H1 (cell line): ENCODE data around the gene NOM1. TPM values are rescaled to one million over a fixed set of nuclear protein-coding genes. Genes with fewer than 3 reads are reported as not detected.

Experiments used
- CTCF ChIA-PET: fragments of 300-600 bp; sonication (Branson Sonifier 250); formaldehyde crosslinking; loops from one replicate; lab custom pipeline; 2021; ENCODE audit not compliant: partially characterized antibody; lab: Charles Lee
- POLR2A ChIA-PET: fragments of 300-600 bp; sonication (Branson Sonifier 250); formaldehyde crosslinking; loops from one replicate; lab custom pipeline; 2021; ENCODE audit warnings: inconsistent platforms; ENCODE audit not compliant: partially characterized antibody; lab: Charles Lee
- DNase-seq, 2 experiments: peaks; one replicate each; pipeline versions ENCODE4 v3.0.0 to v3.0.0-alpha.2; 2010 to 2022; ENCODE audit warnings: low spot score in 2 of 2, low read depth in 1 of 2, mixed read lengths in 1 of 2
- FAIRE-seq: peaks from 2 replicates; lab custom pipeline; 2011; peaks lifted over from hg19 to GRCh38; lab: Jason Lieb, UNC
- H2AFZ ChIP-seq: 2 replicates; pipeline ENCODE4 v1.8.1; 2012; ENCODE audit warnings: low read length, inconsistent platforms
- H2AK5ac ChIP-seq: 2 replicates; pipeline ENCODE4 v1.6.1; 2013; ENCODE audit warnings: low read depth, low read length
- H2BK120ac ChIP-seq: replicated peaks from 2 replicates; pipeline ENCODE3; 2013; ENCODE audit warnings: low read depth, low read length, inconsistent platforms
- H2BK12ac ChIP-seq: 2 replicates; pipeline ENCODE4 v1.6.1; 2013; ENCODE audit warnings: low read depth, low read length
- H2BK15ac ChIP-seq: 2 replicates; pipeline ENCODE4 v1.6.1; 2013; ENCODE audit warnings: low read length
- H2BK20ac ChIP-seq: 2 replicates; pipeline ENCODE4 v1.6.1; 2013; ENCODE audit warnings: low read length
- H2BK5ac ChIP-seq: 2 replicates; pipeline ENCODE4 v1.6.1; 2013; ENCODE audit warnings: low read depth, low read length
- H3K14ac ChIP-seq: 2 replicates; pipeline ENCODE4 v1.6.1; 2013; ENCODE audit warnings: inconsistent platforms; ENCODE audit not compliant: insufficient read length
- H3K18ac ChIP-seq: 2 replicates; pipeline ENCODE4 v1.6.1; 2013; ENCODE audit warnings: low read length; ENCODE audit errors: extremely low read depth
- H3K23ac ChIP-seq: 2 replicates; pipeline ENCODE4 v1.6.1; 2013; ENCODE audit warnings: inconsistent platforms; ENCODE audit not compliant: insufficient read length
- H3K23me2 ChIP-seq: 2 replicates; pipeline ENCODE4 v1.6.1; 2013; ENCODE audit warnings: low read depth, low read length
- H3K27ac ChIP-seq: 2 replicates; pipeline ENCODE4 v1.6.1; 2011; ENCODE audit warnings: low read depth, low read length, inconsistent platforms
- H3K27me3 ChIP-seq, 4 experiments: replicated peaks in 1 of 4; 1 replicate in 1 of 4; 2 replicates in 3 of 4; pipeline versions ENCODE4 v1.6.1 to v1.8.1; 2011 to 2013; ENCODE audit warnings: low read length in 3 of 4, mild to moderate bottlenecking in 3 of 4, inconsistent platforms in 2 of 4, mixed read lengths in 2 of 4, moderate library complexity in 1 of 4; ENCODE audit not compliant: control insufficient read depth in 3 of 4, insufficient read depth in 3 of 4; ENCODE audit errors: extremely low read depth in 1 of 4
- H3K36me3 ChIP-seq, 4 experiments: 2 replicates each; pipeline versions ENCODE4 v1.6.1 to v1.8.1; 2011 to 2013; ENCODE audit warnings: mild to moderate bottlenecking in 4 of 4, low read length in 3 of 4, moderate library complexity in 2 of 4, control low read depth in 1 of 4, inconsistent platforms in 1 of 4; ENCODE audit not compliant: insufficient read depth in 4 of 4, control insufficient read depth in 2 of 4
- H3K4ac ChIP-seq: replicated peaks from 2 replicates; pipeline ENCODE3; 2013; ENCODE audit warnings: low read length, low read depth, mixed read lengths, inconsistent platforms; ENCODE audit not compliant: insufficient read length
- H3K4me1 ChIP-seq, 4 experiments: replicated peaks in 1 of 4; 1 replicate in 1 of 4; 2 replicates in 3 of 4; pipeline versions ENCODE4 v1.6.1 to v1.8.1; 2011 to 2013; ENCODE audit warnings: low read length in 3 of 4, inconsistent platforms in 2 of 4, mixed read lengths in 1 of 4; ENCODE audit not compliant: insufficient read depth in 4 of 4, control insufficient read depth in 3 of 4
- H3K4me2 ChIP-seq, 2 experiments: 2 replicates each; pipeline versions ENCODE4 v1.6.1 to v1.8.1; 2011 to 2013; ENCODE audit warnings: low read depth in 2 of 2, low read length in 2 of 2, control low read depth in 1 of 2, inconsistent platforms in 1 of 2, mild to moderate bottlenecking in 1 of 2; ENCODE audit not compliant: insufficient read depth in 1 of 2
- H3K4me3 ChIP-seq, 4 experiments: fragments of 200-600, 300-600 bp in 1 of 4; sonication (generic), shearing (Covaris generic), sonication (Bioruptor Twin) in 1 of 4; 2 replicates each; pipeline versions ENCODE4 v1.5.1 to v1.8.1; 2011 to 2016; ENCODE audit warnings: low read length in 4 of 4, low read depth in 3 of 4, control low read depth in 2 of 4, inconsistent platforms in 2 of 4, mild to moderate bottlenecking in 2 of 4, mixed read lengths in 1 of 4, moderate library complexity in 1 of 4; ENCODE audit not compliant: insufficient read depth in 2 of 4; ENCODE audit errors: extremely low read depth in 1 of 4
- H3K56ac ChIP-seq: replicated peaks from 2 replicates; pipeline ENCODE3; 2013; ENCODE audit warnings: low read depth, mild to moderate bottlenecking, mixed read lengths, low read length, inconsistent platforms; ENCODE audit not compliant: insufficient read length
- H3K79me1 ChIP-seq: 2 replicates; pipeline ENCODE4 v1.6.1; 2013; ENCODE audit warnings: low read depth, low read length, control low read depth
- H3K79me2 ChIP-seq, 2 experiments: 2 replicates each; pipeline versions ENCODE4 v1.6.1 to v1.8.1; 2012 to 2013; ENCODE audit warnings: low read length in 2 of 2, mild to moderate bottlenecking in 2 of 2, inconsistent platforms in 1 of 2; ENCODE audit not compliant: insufficient read depth in 2 of 2, control insufficient read depth in 1 of 2
- H3K9ac ChIP-seq, 4 experiments: replicated peaks in 1 of 4; 1 replicate in 1 of 4; 2 replicates in 3 of 4; pipeline versions ENCODE4 v1.6.1 to v1.8.1; 2011 to 2013; ENCODE audit warnings: low read depth in 3 of 4, low read length in 3 of 4, control low read depth in 2 of 4, mild to moderate bottlenecking in 2 of 4, moderate library complexity in 2 of 4, inconsistent platforms in 1 of 4; ENCODE audit errors: extremely low read depth in 1 of 4
- H3K9me3 ChIP-seq, 2 experiments: 2 replicates each; pipeline versions ENCODE4 v1.6.1 to v1.8.1; 2012 to 2013; ENCODE audit warnings: mild to moderate bottlenecking in 2 of 2, moderate library complexity in 2 of 2, control low read depth in 1 of 2, inconsistent platforms in 1 of 2, low read depth in 1 of 2, low read length in 1 of 2, mixed read lengths in 1 of 2; ENCODE audit not compliant: insufficient read depth in 2 of 2
- H4K20me1 ChIP-seq, 2 experiments: replicated peaks in 1 of 2; 2 replicates each; pipeline versions ENCODE3 to v1.8.1; 2011 to 2013; ENCODE audit warnings: inconsistent platforms in 2 of 2, low read length in 2 of 2, mild to moderate bottlenecking in 1 of 2; ENCODE audit not compliant: insufficient read depth in 2 of 2, control insufficient read depth in 1 of 2
- H4K5ac ChIP-seq: 2 replicates; pipeline ENCODE4 v1.6.1; 2013; ENCODE audit warnings: low read length, low read depth, mixed read lengths, inconsistent platforms; ENCODE audit not compliant: insufficient read length
- H4K8ac ChIP-seq: 2 replicates; pipeline ENCODE4 v1.8.0; 2013; ENCODE audit warnings: mild to moderate bottlenecking, moderate library complexity, low read length, inconsistent platforms; ENCODE audit not compliant: insufficient read depth; ENCODE audit errors: extremely low read depth
- H4K91ac ChIP-seq: replicated peaks from 2 replicates; pipeline ENCODE3; 2013; ENCODE audit warnings: low read length, mixed read lengths, inconsistent platforms; ENCODE audit not compliant: insufficient read length
- CBX8 ChIP-seq: fragments of 300-800, 300-1000 bp; sonication (generic); IDR thresholded peaks from 2 replicates; pipeline ENCODE4 v1.7.1; 2016; ENCODE audit warnings: low read depth, low read length, borderline replicate concordance
- CTBP2 ChIP-seq: IDR thresholded peaks from 2 replicates; pipeline ENCODE4 v1.7.0; 2011; ENCODE audit warnings: borderline replicate concordance, mild to moderate bottlenecking, moderate library complexity, mixed read lengths, low read length; ENCODE audit not compliant: insufficient read depth, insufficient read length
- KDM4A ChIP-seq: IDR thresholded peaks from one replicate; pipeline ENCODE4 v1.7.1; 2012; ENCODE audit warnings: low read depth, mild to moderate bottlenecking, moderate library complexity, low read length, inconsistent platforms; ENCODE audit not compliant: severe bottlenecking
- RNF2 ChIP-seq: fragments of 200-900, 300-1000 bp; sonication (generic); IDR thresholded peaks from 2 replicates; pipeline ENCODE4 v1.7.1; 2016; ENCODE audit warnings: borderline replicate concordance, low read depth, mild to moderate bottlenecking, antibody characterized with exemption, low read length; ENCODE audit not compliant: poor library complexity, severe bottlenecking; ENCODE audit errors: missing control alignments
- SRF ChIP-seq: IDR thresholded peaks from 2 replicates; pipeline ENCODE4 v1.6.1; 2011; ENCODE audit warnings: mild to moderate bottlenecking, low read depth, low read length, moderate library complexity
- SUZ12 ChIP-seq: fragments of 200-600 bp; sonication (generic); IDR thresholded peaks from 2 replicates; pipeline ENCODE4 v1.6.1; 2012; ENCODE audit warnings: mild to moderate bottlenecking, inconsistent platforms, low read length, moderate library complexity, mixed read lengths
- ZNF274 ChIP-seq: IDR thresholded peaks from 2 replicates; pipeline ENCODE4 v1.7.0; 2012; ENCODE audit warnings: low read length, borderline replicate concordance; ENCODE audit errors: extremely low read depth
- WGBS, 2 experiments: shearing (Covaris generic) in 1 of 2; methylation state at CpG; one replicate each; pipeline versions ENCODE4 v1.1.6 to v1.1.7; 2013 to 2015; ENCODE audit warnings: low lambda C conversion rate in 2 of 2, mixed read lengths in 2 of 2, inconsistent platforms in 1 of 2, low coverage in 1 of 2, missing lambda C conversion rate in 1 of 2; ENCODE audit not compliant: insufficient replicate concordance in 2 of 2, insufficient coverage in 1 of 2, insufficient read length in 1 of 2; ENCODE audit errors: extremely low coverage in 1 of 2, missing lambda C conversion rate in 1 of 2; 5-methylcytosine and 5-hydroxymethylcytosine counted together
- polyA plus RNA-seq, 7 experiments: library from polyadenylated mRNA; depleted of rRNA in 3 of 7; stranded (reverse) in 5 of 7; unstranded in 2 of 7; fragments of >200 nt in 5 of 7; fragments of 200-250 nt in 2 of 7; gene quantifications; 1 replicate in 5 of 7; 2 replicates in 1 of 7; 4 replicates in 1 of 7; pipeline versions ENCODE4 v1.2.1 to v1.2.3, GENCODE V29; 2011 to 2013; ENCODE audit warnings: missing spikeins in 2 of 7, mixed read lengths in 2 of 7
- total RNA-seq: library from RNA; stranded (reverse); fragmentation: NEBNext Ultra II Directional; extraction: Animal tissue kit (Norgen Biotek cat#: 25700); gene quantifications from 2 replicates; pipeline ENCODE4 v1.2.1, GENCODE V29; 2021
- TF ChIP-seq, protein P1 (sequence below): IDR thresholded peaks from 2 replicates; pipeline ENCODE4 v1.6.1; 2012; ENCODE audit warnings: inconsistent platforms
- TF ChIP-seq, protein P2 (sequence below): IDR thresholded peaks from 2 replicates; pipeline ENCODE4 v1.6.1; 2012; ENCODE audit warnings: inconsistent platforms

Gene NOM1
- total and polyA plus RNA-seq, 2 of the 8 experiments (the other 6 are each of a cell fraction or from before 2014, with no cell fraction given) = 10.6 to 29.1 TPM

DNA sequence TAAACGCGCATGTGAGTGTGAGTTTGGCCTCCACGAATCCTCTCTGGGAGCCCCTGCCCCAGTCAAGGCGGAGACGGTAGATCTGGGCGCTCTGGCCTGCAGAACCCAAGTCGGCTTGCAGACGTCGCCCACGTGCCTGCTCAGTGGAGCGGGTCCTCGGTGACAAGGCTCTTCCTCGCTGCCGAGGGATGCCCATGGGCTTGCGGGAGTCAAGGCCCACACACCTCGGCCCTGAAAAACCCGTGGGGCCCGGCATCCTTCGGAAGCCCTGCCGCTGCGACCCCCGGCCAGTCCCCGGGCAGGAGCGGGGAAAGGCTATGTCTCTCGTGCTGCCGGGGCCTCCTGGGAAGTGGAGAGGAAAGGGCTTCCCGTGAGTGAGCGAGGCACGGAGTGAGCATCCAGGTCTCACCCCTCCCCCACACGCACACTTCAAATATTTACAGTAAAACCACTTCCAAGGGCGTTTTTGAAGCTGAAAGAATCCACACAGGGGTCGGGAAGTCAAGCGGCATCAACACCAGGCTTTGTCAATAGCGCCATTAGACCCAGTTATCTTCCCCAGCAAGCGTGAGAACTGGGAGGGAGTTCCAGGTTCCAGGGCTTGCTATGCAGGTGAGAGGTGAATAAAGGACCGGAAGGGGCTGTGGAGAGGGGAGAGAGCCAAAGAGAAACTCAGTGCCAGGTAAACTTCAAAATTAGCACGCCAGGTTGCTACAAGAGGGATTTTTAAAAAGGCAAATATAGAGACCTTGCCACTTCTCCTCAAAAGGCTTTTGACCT is 62.0 kb downstream of the NOM1 start:
- 3% methylated on average over 37 of the region's 37 CpGs; no CpG with 5 or more reads in 1 of the 2 experiments for WGBS, 2 experiments
- H3K9ac ChIP-seq = no peak overlapping the region
- FAIRE-seq = peak; percentile 71
- TF ChIP-seq ZNF274 (no peak), SUZ12 (peak; percentile 98), SRF (no peak), CTBP2 (no peak), KDM4A (no peak), CBX8 (peak; percentile 67; the same call in 1 of the 2 replicates), RNF2 (peak; percentile 67)
- TF ChIP-seq, protein P1, sequence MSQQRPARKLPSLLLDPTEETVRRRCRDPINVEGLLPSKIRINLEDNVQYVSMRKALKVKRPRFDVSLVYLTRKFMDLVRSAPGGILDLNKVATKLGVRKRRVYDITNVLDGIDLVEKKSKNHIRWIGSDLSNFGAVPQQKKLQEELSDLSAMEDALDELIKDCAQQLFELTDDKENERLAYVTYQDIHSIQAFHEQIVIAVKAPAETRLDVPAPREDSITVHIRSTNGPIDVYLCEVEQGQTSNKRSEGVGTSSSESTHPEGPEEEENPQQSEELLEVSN = peak; percentile 14; the same call in 1 of the 2 replicates
- TF ChIP-seq, protein P2, sequence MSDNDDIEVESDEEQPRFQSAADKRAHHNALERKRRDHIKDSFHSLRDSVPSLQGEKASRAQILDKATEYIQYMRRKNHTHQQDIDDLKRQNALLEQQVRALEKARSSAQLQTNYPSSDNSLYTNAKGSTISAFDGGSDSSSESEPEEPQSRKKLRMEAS = peak; percentile 80

More for the DNA sequence above, 62.0 kb downstream of the NOM1 start:
- Histone ChIP-seq H3K23me2 (peaks cover 8% of the 10 kb centered on the region; the same call in 1 of the 2 replicates), H2BK120ac (no peak overlapping the region), H3K36me3 (peaks cover 0 to 8% (median 0%) of the 10 kb centered on the region in 4 experiments; a peak in 1 of 8 replicates), H3K27ac (no peak overlapping the region), H3K4me2 (peak overlapping the region; percentile 74 to 80), H3K23ac (no peak overlapping the region), H3K4me3 (peak overlapping the region; percentile 6 to 52 (median 34); a peak in 6 of 8 replicates), H2BK12ac (peak overlapping the region; percentile 99; the same call in 1 of the 2 replicates), H3K4me1 (peaks cover 14 to 40% (median 21%) of the 10 kb centered on the region in 4 experiments), H2AFZ (peak overlapping the region; percentile 18; the same call in 1 of the 2 replicates), H3K9me3 (no peaks in the 10 kb centered on the region), H2BK5ac (peak overlapping the region; percentile 66; the same call in 1 of the 2 replicates), H3K56ac (no peak overlapping the region), H2BK20ac (peak overlapping the region; percentile 48; the same call in 1 of the 2 replicates), H4K91ac (no peak overlapping the region), H3K79me1 (no peaks in the 10 kb centered on the region), H4K20me1 (peaks cover 19 to 33% of the 10 kb centered on the region in 2 experiments), H4K5ac (no peak overlapping the region), H3K4ac (no peak overlapping the region), H3K79me2 (no peaks in the 10 kb centered on the region), H3K27me3 (peaks cover 91 to 98% (median 96%) of the 10 kb centered on the region in 4 experiments), H3K18ac (no peak overlapping the region), H2BK15ac (0 out of 2 replicates have a peak overlapping the region, but pooled peaks have one; percentile 8), H3K14ac (no peak overlapping the region), H2AK5ac (peak overlapping the region; percentile 77; the same call in 1 of the 2 replicates), H4K8ac (no peak overlapping the region)
- ChIA-PET CTCF (no interaction called here), POLR2A (interaction anchor here (1.8 kb wide), 1 partner anchor 11 kb away, joined by 6 read pairs; no protein-coding TSS in a partner anchor)
- peak in 1 of 2 experiments; percentile 77 for DNase-seq
